A549 (cell line): ENCODE results near the gene NME7. TPM values are rescaled to one million over a fixed set of nuclear protein-coding genes. Genes with fewer than 3 reads are reported as not detected.

Experiments used
- ATAC-seq, 2 experiments: fragments of 200-7000 bp in 1 of 2; fragments of >200 bp in 1 of 2; cut with Nextera tagmentation in 1 of 2; cut with Tn5 transposase in 1 of 2; 3 replicates each; pipeline versions ENCODE4 v1.8.0 to v1.9.1; 2018 to 2020; ENCODE audit warnings: mild to moderate bottlenecking in 1 of 2, moderate library complexity in 1 of 2
- CTCF ChIA-PET: fragments of 300-600 bp; sonication (Branson Sonifier 250); formaldehyde crosslinking; extraction: SDS; loops from one replicate; lab custom pipeline; 2021; ENCODE audit warnings: antibody characterized with exemption, inconsistent platforms; lab: Yijun Ruan, JAX
- POLR2A ChIA-PET: fragments of 350-600 bp; formaldehyde crosslinking; extraction: SDS; loops from one replicate; lab custom pipeline; 2021; ENCODE audit warnings: antibody characterized with exemption, inconsistent platforms; lab: Yijun Ruan, JAX
- DNase-seq, 2 experiments: peaks; one replicate each; pipeline versions ENCODE4 v3.0.0 to v3.0.0-alpha.2; 2011 to 2016; ENCODE audit warnings: low read depth in 1 of 2, low spot score in 1 of 2
- FAIRE-seq: peaks from 2 replicates; lab custom pipeline; 2011; peaks lifted over from hg19 to GRCh38; lab: Jason Lieb, UNC
- H3K27ac ChIP-seq, 2 experiments: fragments of >200 bp; sonication (Bioruptor Twin); formaldehyde crosslinking; 3 replicates each; pipeline ENCODE4 v1.5.1; 2016 to 2017
- H3K4me1 ChIP-seq: fragments of >200 bp; sonication (Bioruptor Twin); formaldehyde crosslinking; 3 replicates; pipeline ENCODE4 v1.6.1; 2016
- H3K4me2 ChIP-seq: fragments of >200 bp; sonication (Bioruptor Twin); formaldehyde crosslinking; 3 replicates; pipeline ENCODE4 v1.6.1; 2016
- H3K4me3 ChIP-seq: fragments of >200 bp; sonication (Bioruptor Twin); formaldehyde crosslinking; 3 replicates; pipeline ENCODE4 v1.5.1; 2016
- H3K9me3 ChIP-seq: fragments of >200 bp; sonication (Bioruptor Twin); formaldehyde crosslinking; 3 replicates; pipeline ENCODE4 v1.6.1; 2016
- CEBPB ChIP-seq, 2 experiments: fragments of >200 bp in 1 of 2; sonication (Bioruptor Twin) in 1 of 2; formaldehyde crosslinking in 1 of 2; IDR thresholded peaks; 2 replicates each; pipeline ENCODE4 v1.6.1; 2012 to 2016
- CHD2 ChIP-seq: fragments of 150-350 bp; IDR thresholded peaks from 2 replicates; pipeline ENCODE4 v1.6.1; 2014; ENCODE audit warnings: low read length; ENCODE audit not compliant: partially characterized antibody
- EHF ChIP-seq: fragments of 250-450 bp; sonication (Bioruptor Pico); IDR thresholded peaks from 2 replicates; pipeline ENCODE4 v1.5.0; 2020; ENCODE audit warnings: mild to moderate bottlenecking
- EP300 ChIP-seq, 2 experiments: fragments of >200 bp; sonication (Bioruptor Twin); formaldehyde crosslinking; IDR thresholded peaks; 2 replicates in 1 of 2; 3 replicates in 1 of 2; pipeline ENCODE4 v1.6.1; 2016 to 2017
- ESRRA ChIP-seq: fragments of 150-350 bp; IDR thresholded peaks from 2 replicates; pipeline ENCODE4 v1.6.1; 2014; ENCODE audit warnings: mild to moderate bottlenecking, low read length, borderline replicate concordance
- FOSL2 ChIP-seq, 2 experiments: fragments of 450-650 bp in 1 of 2; fragments of >200 bp in 1 of 2; sonication (Bioruptor Twin) in 1 of 2; formaldehyde crosslinking; IDR thresholded peaks; 2 replicates each; pipeline versions ENCODE4 v1.5.0 to v1.6.1; 2016 to 2020; ENCODE audit warnings: mild to moderate bottlenecking in 1 of 2, moderate library complexity in 1 of 2
- GATA3 ChIP-seq: IDR thresholded peaks from 2 replicates; pipeline ENCODE4 v1.6.1; 2012; ENCODE audit warnings: borderline replicate concordance
- HOXB13 ChIP-seq: fragments of 250-450 bp; sonication (Bioruptor Pico); IDR thresholded peaks from 2 replicates; pipeline ENCODE4 v1.5.0; 2020; ENCODE audit warnings: low read depth, mild to moderate bottlenecking, moderate library complexity
- HOXB5 ChIP-seq: fragments of 250-450 bp; sonication (Bioruptor Pico); IDR thresholded peaks from 2 replicates; pipeline ENCODE4 v1.5.0; 2020; ENCODE audit warnings: mild to moderate bottlenecking, moderate library complexity
- JUN ChIP-seq, 2 experiments: fragments of >200 bp; sonication (Bioruptor Twin); formaldehyde crosslinking; IDR thresholded peaks; 2 replicates in 1 of 2; 3 replicates in 1 of 2; pipeline ENCODE4 v1.6.1; 2016 to 2017
- JUNB ChIP-seq: fragments of >200 bp; sonication (Bioruptor Twin); formaldehyde crosslinking; IDR thresholded peaks from 2 replicates; pipeline ENCODE4 v1.6.1; 2016
- MYC ChIP-seq: IDR thresholded peaks from 2 replicates; pipeline ENCODE4 v1.6.1; 2012; ENCODE audit warnings: mild to moderate bottlenecking, inconsistent platforms, low read length, improper control_type of control experiment, borderline replicate concordance
- NFE2L2 ChIP-seq: fragments of 150-350 bp; conservative IDR thresholded peaks from 2 replicates; pipeline ENCODE4 v1.6.1; 2014; ENCODE audit warnings: low read length
- RAD21 ChIP-seq, 2 experiments: fragments of >200 bp in 1 of 2; sonication (Bioruptor Twin) in 1 of 2; formaldehyde crosslinking in 1 of 2; IDR thresholded peaks in 1 of 2; conservative IDR thresholded peaks in 1 of 2; 2 replicates in 1 of 2; 3 replicates in 1 of 2; pipeline ENCODE4 v1.6.1; 2012 to 2018; ENCODE audit warnings: inconsistent platforms in 1 of 2
- RCOR1 ChIP-seq: fragments of 150-350 bp; IDR thresholded peaks from 2 replicates; pipeline ENCODE4 v1.6.1; 2014; ENCODE audit warnings: antibody characterized with exemption, low read length, low read depth
- SMC3 ChIP-seq: fragments of >200 bp; sonication (Bioruptor Twin); formaldehyde crosslinking; IDR thresholded peaks from 3 replicates; pipeline ENCODE4 v1.6.1; 2018; ENCODE audit warnings: inconsistent platforms
- SREBF2 ChIP-seq: fragments of 450-650 bp; IDR thresholded peaks from 2 replicates; pipeline ENCODE4 v1.6.1; 2014; ENCODE audit warnings: mild to moderate bottlenecking, moderate library complexity
- WGBS: methylation state at CpG from one replicate; pipeline ENCODE4 v1.1.6; 2017; ENCODE audit errors: missing lambda C conversion rate; 5-methylcytosine and 5-hydroxymethylcytosine counted together
- polyA plus RNA-seq, 4 experiments: library from polyadenylated mRNA; depleted of rRNA in 3 of 4; stranded (reverse); fragments of >200 nt; fragmentation: RNase III in 1 of 4; extraction: RNeasy Plus Mini Kit Qiagen cat#74134 plus additional on column Dnase treatment in 1 of 4; gene quantifications; 2 replicates in 3 of 4; 3 replicates in 1 of 4; pipeline ENCODE4 v1.2.3, GENCODE V29; 2011 to 2017
- TF ChIP-seq, protein P1 (sequence below): fragments of 450-650 bp; IDR thresholded peaks from 2 replicates; pipeline ENCODE4 v1.6.1; 2014; ENCODE audit warnings: antibody characterized with exemption
- TF ChIP-seq, protein P2 (sequence below): IDR thresholded peaks from 2 replicates; pipeline ENCODE4 v1.6.1; 2012
- TF ChIP-seq, protein P3 (sequence below): fragments of 250-450 bp; sonication (Bioruptor Pico); IDR thresholded peaks from 2 replicates; pipeline ENCODE4 v1.5.0; 2020; ENCODE audit warnings: low read depth, mild to moderate bottlenecking, moderate library complexity
- TF ChIP-seq, protein P4 (sequence below): IDR thresholded peaks from 2 replicates; pipeline ENCODE4 v1.6.1; 2012
- TF ChIP-seq, protein P5 (sequence below): fragments of 150-350 bp; IDR thresholded peaks from 2 replicates; pipeline ENCODE4 v1.6.1; 2014; ENCODE audit warnings: low read depth, mild to moderate bottlenecking, low read length

NME7 gene
- polyA plus RNA-seq, 2 of the 4 experiments (the other 2 are of a cell fraction): 39.5 to 62.3 TPM

DNA sequence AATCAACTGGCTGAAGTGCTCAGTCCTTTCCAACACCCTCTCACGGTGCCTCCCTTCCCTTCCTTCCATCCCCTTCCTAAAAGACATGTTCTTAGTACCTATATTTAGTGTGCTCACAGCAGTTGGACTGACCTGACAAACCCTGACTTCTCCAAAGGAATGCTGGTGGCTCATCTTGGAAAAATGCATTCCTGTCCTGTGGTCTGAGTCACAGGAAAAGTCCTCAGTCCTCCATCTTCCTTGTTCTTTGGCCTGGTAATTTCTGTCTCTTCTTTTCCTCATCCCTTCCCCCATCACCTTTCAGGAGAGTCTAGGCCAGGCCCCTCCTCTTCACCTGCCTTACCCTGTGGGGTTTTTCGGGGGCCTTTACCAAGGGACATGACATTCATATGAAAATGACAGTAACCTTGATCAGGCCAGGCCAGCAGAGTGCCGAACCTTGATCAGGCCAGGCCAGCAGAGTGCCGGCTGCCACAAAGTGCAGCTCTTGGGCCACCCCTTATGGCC lies 253.9 kb downstream of the NME7 start:
- ChIA-PET CTCF (no interaction called here), POLR2A (no interaction called here)
- Histone ChIP-seq H3K9me3 (no peaks in the 10 kb centered on the region), H3K4me1 (peaks cover 82% of the 10 kb centered on the region), H3K27ac (peak overlapping the region; percentile 96 to 98), H3K4me2 (peak overlapping the region; percentile 98), H3K4me3 (peak overlapping the region; percentile 3; the same call in 2 of the 3 replicates)
- 11% methylated on average over 4 of the region's 4 CpGs for WGBS
- FAIRE-seq (peak; percentile 77), DNase-seq (peak; percentile 83 to 91), ATAC-seq (peak; percentile 58 to 69)
- TF ChIP-seq CEBPB (IDR thresholded peaks at IDR 0.05) (peak in 1 of 2 experiments; percentile 43; a peak in 1 of 4 replicates), RAD21 (conservative IDR thresholded peaks at IDR 0.05 in 1 of 2, IDR thresholded peaks at IDR 0.05 in 1 of 2) (peak; percentile 25 to 36; a peak in 3 of 5 replicates), EP300 (IDR thresholded peaks at IDR 0.05) (peak in 1 of 2 experiments; percentile 61; a peak in 1 of 5 replicates), EHF (CRISPR knock-in tag) (peak; percentile 52; the same call in 1 of the 2 replicates), RCOR1 (no peak), JUN (IDR thresholded peaks at IDR 0.05) (peak; percentile 75 to 76; a peak in 3 of 5 replicates), SMC3 (peak; percentile 47; the same call in 2 of the 3 replicates), ESRRA (peak; percentile 51; the same call in 1 of the 2 replicates), FOSL2 (IDR thresholded peaks at IDR 0.05) (peak; percentile 83), FOSL2 (CRISPR knock-in tag; IDR thresholded peaks at IDR 0.05) (peak; percentile 95), JUNB (peak; percentile 85; the same call in 1 of the 2 replicates), HOXB5 (peak; percentile 71; the same call in 1 of the 2 replicates), MYC (no peak), HOXB13 (CRISPR knock-in tag) (peak; percentile 77; the same call in 1 of the 2 replicates), NFE2L2 (no peak), GATA3 (peak; percentile 75; the same call in 1 of the 2 replicates)
- TF ChIP-seq, protein P1, sequence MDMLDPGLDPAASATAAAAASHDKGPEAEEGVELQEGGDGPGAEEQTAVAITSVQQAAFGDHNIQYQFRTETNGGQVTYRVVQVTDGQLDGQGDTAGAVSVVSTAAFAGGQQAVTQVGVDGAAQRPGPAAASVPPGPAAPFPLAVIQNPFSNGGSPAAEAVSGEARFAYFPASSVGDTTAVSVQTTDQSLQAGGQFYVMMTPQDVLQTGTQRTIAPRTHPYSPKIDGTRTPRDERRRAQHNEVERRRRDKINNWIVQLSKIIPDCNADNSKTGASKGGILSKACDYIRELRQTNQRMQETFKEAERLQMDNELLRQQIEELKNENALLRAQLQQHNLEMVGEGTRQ: no peak
- TF ChIP-seq, protein P2, sequence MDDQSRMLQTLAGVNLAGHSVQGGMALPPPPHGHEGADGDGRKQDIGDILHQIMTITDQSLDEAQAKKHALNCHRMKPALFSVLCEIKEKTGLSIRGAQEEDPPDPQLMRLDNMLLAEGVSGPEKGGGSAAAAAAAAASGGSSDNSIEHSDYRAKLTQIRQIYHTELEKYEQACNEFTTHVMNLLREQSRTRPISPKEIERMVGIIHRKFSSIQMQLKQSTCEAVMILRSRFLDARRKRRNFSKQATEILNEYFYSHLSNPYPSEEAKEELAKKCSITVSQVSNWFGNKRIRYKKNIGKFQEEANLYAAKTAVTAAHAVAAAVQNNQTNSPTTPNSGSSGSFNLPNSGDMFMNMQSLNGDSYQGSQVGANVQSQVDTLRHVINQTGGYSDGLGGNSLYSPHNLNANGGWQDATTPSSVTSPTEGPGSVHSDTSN: peak; percentile 54; the same call in 1 of the 2 replicates
- TF ChIP-seq, protein P3, sequence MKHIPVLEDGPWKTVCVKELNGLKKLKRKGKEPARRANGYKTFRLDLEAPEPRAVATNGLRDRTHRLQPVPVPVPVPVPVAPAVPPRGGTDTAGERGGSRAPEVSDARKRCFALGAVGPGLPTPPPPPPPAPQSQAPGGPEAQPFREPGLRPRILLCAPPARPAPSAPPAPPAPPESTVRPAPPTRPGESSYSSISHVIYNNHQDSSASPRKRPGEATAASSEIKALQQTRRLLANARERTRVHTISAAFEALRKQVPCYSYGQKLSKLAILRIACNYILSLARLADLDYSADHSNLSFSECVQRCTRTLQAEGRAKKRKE (CRISPR knock-in tag): no peak
- TF ChIP-seq, protein P4, sequence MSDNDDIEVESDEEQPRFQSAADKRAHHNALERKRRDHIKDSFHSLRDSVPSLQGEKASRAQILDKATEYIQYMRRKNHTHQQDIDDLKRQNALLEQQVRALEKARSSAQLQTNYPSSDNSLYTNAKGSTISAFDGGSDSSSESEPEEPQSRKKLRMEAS: peak; percentile 79
- TF ChIP-seq, protein P5, sequence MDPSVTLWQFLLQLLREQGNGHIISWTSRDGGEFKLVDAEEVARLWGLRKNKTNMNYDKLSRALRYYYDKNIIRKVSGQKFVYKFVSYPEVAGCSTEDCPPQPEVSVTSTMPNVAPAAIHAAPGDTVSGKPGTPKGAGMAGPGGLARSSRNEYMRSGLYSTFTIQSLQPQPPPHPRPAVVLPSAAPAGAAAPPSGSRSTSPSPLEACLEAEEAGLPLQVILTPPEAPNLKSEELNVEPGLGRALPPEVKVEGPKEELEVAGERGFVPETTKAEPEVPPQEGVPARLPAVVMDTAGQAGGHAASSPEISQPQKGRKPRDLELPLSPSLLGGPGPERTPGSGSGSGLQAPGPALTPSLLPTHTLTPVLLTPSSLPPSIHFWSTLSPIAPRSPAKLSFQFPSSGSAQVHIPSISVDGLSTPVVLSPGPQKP: no peak

DNA sequence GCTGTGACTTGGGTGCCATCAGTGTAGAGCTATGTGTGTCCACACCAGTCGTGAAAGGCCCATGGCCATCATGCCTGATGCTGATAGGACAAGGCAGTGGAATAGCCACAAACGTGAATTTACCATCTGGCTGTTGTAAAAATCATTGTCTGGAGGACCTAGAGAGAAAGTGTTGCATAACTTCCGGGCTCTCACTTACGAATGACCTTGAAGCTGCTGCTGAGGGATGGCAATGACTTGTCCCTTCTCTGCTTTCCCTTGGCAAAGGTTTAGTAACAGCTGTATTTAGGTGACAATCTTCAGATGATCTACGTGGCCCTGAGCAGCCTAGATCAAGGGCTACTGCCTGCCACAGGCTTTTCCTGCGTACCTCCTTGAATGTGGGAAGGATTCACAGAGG lies 255.4 kb downstream of the NME7 start:
- peaks cover 68% of the 10 kb centered on the region for H3K4me1 ChIP-seq
- WGBS: 21% methylated on average over 6 of the region's 6 CpGs
- ChIA-PET CTCF (interaction anchor here (1.8 to 3.7 kb wide), 4 partner anchors 21 to 673 kb away, joined by 4 to 20 read pairs (median 8); no protein-coding TSS in a partner anchor), POLR2A (no interaction called here)
- H3K9me3 ChIP-seq: no peaks in the 10 kb centered on the region
- ATAC-seq: no peak
- peak in 1 of 2 experiments; percentile 36 for DNase-seq
- peak overlapping the region; percentile 92; the same call in 2 of the 3 replicates for H3K4me3 ChIP-seq
- peak overlapping the region; percentile 96 to 98 for H3K27ac ChIP-seq
- peak overlapping the region; percentile 98 for H3K4me2 ChIP-seq
- TF ChIP-seq SREBF2: no peak
- TF ChIP-seq CEBPB (IDR thresholded peaks at IDR 0.05): peak; percentile 73 to 90
- TF ChIP-seq ESRRA: peak; percentile 8; the same call in 1 of the 2 replicates
- TF ChIP-seq CHD2: no peak
- FAIRE-seq: no peak
